ENCODE results near the gene AFMID.

Gene AFMID

GRCh38 chr17:78231991-78232858 lies 45.1 kb downstream of the AFMID start:
- no peaks in the 10 kb centered on the region for H3K4me1 ChIP-seq (ENCODE audit: insufficient read depth, low read length, poor library complexity, severe bottlenecking)
- no peak overlapping the region for H3K4me3 ChIP-seq (ENCODE audit: low read length, poor library complexity, severe bottlenecking)
- H3K4me2 ChIP-seq (ENCODE audit: low read depth, low read length, poor library complexity, severe bottlenecking), result no peak overlapping the region
- H3K9me2 ChIP-seq (replicated peaks; ENCODE audit: low read depth, low read length), result no peaks in the 10 kb centered on the region
- no peaks in the 10 kb centered on the region for H4K20me1 ChIP-seq (ENCODE audit: insufficient read depth, low read length, poor library complexity, severe bottlenecking)
- no peaks in the 10 kb centered on the region for H3K79me2 ChIP-seq (ENCODE audit: insufficient read depth, low read length)
- no peaks in the 10 kb centered on the region for H3K36me3 ChIP-seq (ENCODE audit: insufficient read depth, low read length)
- no peaks in the 10 kb centered on the region for H3F3A ChIP-seq (ENCODE audit: low read depth)
- H2AFZ ChIP-seq (ENCODE audit: low read length), result no peak overlapping the region
- TF ChIP-seq EZH2phosphoT487 (IDR thresholded peaks at IDR 0.05; ENCODE audit: borderline replicate concordance) (no peak), CTCF (conservative IDR thresholded peaks at IDR 0.05; ENCODE audit: low read length) (no peak)
- no peaks in the 10 kb centered on the region for H3K9me3 ChIP-seq (ENCODE audit: insufficient read depth, low read depth, low read length)
- no peak overlapping the region for H3K9ac ChIP-seq (ENCODE audit: low read depth, low read length, poor library complexity, severe bottlenecking)
- H3K27me3 ChIP-seq (ENCODE audit: insufficient read depth, low read length, poor library complexity, severe bottlenecking), result no peaks in the 10 kb centered on the region

- no peaks in the 10 kb centered on the region for H3K36me3 ChIP-seq (ENCODE audit: insufficient read depth, low read length)
These were observed 45.7 kb downstream of the AFMID start for GRCh38 chr17:78232859-78233173.

GRCh38 chr17:78233678-78234077 lies 46.5 kb downstream of the AFMID start:
- no peaks in the 10 kb centered on the region for H3K9me2 ChIP-seq (replicated peaks; ENCODE audit: low read depth, low read length)
- H3K9me3 ChIP-seq (ENCODE audit: insufficient read depth, low read depth, low read length), result no peaks in the 10 kb centered on the region
- H3K4me1 ChIP-seq (ENCODE audit: insufficient read depth, low read length, poor library complexity, severe bottlenecking), result no peaks in the 10 kb centered on the region
- TF ChIP-seq EZH2phosphoT487 (IDR thresholded peaks at IDR 0.05; ENCODE audit: borderline replicate concordance), result no peak
- TF ChIP-seq CTCF (conservative IDR thresholded peaks at IDR 0.05; ENCODE audit: low read length), result no peak
- no peaks in the 10 kb centered on the region for H3F3A ChIP-seq (ENCODE audit: low read depth)
- H3K9ac ChIP-seq (ENCODE audit: low read depth, low read length, poor library complexity, severe bottlenecking), result no peak overlapping the region
- H4K20me1 ChIP-seq (ENCODE audit: insufficient read depth, low read length, poor library complexity, severe bottlenecking), result no peaks in the 10 kb centered on the region
- H3K36me3 ChIP-seq (ENCODE audit: insufficient read depth, low read length), result no peaks in the 10 kb centered on the region
- no peak overlapping the region for H3K4me3 ChIP-seq (ENCODE audit: low read length, poor library complexity, severe bottlenecking)
- no peaks in the 10 kb centered on the region for H3K79me2 ChIP-seq (ENCODE audit: insufficient read depth, low read length)
- H2AFZ ChIP-seq (ENCODE audit: low read length), result no peak overlapping the region
- H3K27me3 ChIP-seq (ENCODE audit: insufficient read depth, low read length, poor library complexity, severe bottlenecking), result no peaks in the 10 kb centered on the region
- no peak overlapping the region for H3K4me2 ChIP-seq (ENCODE audit: low read depth, low read length, poor library complexity, severe bottlenecking)

More at GRCh38 chr17:78232859-78233173, 45.7 kb downstream of the AFMID start:
- no peaks in the 10 kb centered on the region for H3K27me3 ChIP-seq (ENCODE audit: insufficient read depth, low read length, poor library complexity, severe bottlenecking)
- no peaks in the 10 kb centered on the region for H3K79me2 ChIP-seq (ENCODE audit: insufficient read depth, low read length)
- H4K20me1 ChIP-seq (ENCODE audit: insufficient read depth, low read length, poor library complexity, severe bottlenecking), result no peaks in the 10 kb centered on the region
- H3K4me3 ChIP-seq (ENCODE audit: low read length, poor library complexity, severe bottlenecking), result no peak overlapping the region
- H3K9ac ChIP-seq (ENCODE audit: low read depth, low read length, poor library complexity, severe bottlenecking), result no peak overlapping the region
- H3F3A ChIP-seq (ENCODE audit: low read depth), result no peaks in the 10 kb centered on the region
- H3K9me3 ChIP-seq (ENCODE audit: insufficient read depth, low read depth, low read length), result no peaks in the 10 kb centered on the region
- no peaks in the 10 kb centered on the region for H3K9me2 ChIP-seq (replicated peaks; ENCODE audit: low read depth, low read length)
- no peak overlapping the region for H2AFZ ChIP-seq (ENCODE audit: low read length)
- no peak overlapping the region for H3K4me2 ChIP-seq (ENCODE audit: low read depth, low read length, poor library complexity, severe bottlenecking)
- H3K4me1 ChIP-seq (ENCODE audit: insufficient read depth, low read length, poor library complexity, severe bottlenecking), result no peaks in the 10 kb centered on the region
- no peak for TF ChIP-seq CTCF (conservative IDR thresholded peaks at IDR 0.05; ENCODE audit: low read length)
- no peak for TF ChIP-seq EZH2phosphoT487 (IDR thresholded peaks at IDR 0.05; ENCODE audit: borderline replicate concordance)
